ENCODE results near the gene PLEKHM1. TPM values are rescaled to one million over a fixed set of nuclear protein-coding genes. Genes with fewer than 3 reads are reported as not detected.

The PLEKHM1 gene
- total RNA-seq, 1 experiment from 2014 or later = 28.5 TPM

GRCh38 chr17:45391918-45392317, 98.6 kb downstream of the PLEKHM1 start:
- H3K27me3 ChIP-seq (ENCODE audit: control insufficient read depth, insufficient read depth, low read length) = no peaks in the 10 kb centered on the region
- no peaks in the 10 kb centered on the region for H3K9me3 ChIP-seq (ENCODE audit: control insufficient read depth, insufficient read depth, low read depth, low read length)
- intact Hi-C loops (cut with micrococcal nuclease; ENCODE audit: unreplicated experiment) (no loop called here), in situ Hi-C loops (cut with HindIII; ENCODE audit: low pct_unique_long_range_greater_than_20kb, low sequenced_read_pairs) (no loop called here)
- no peaks in the 10 kb centered on the region for H3K36me3 ChIP-seq (ENCODE audit: control insufficient read depth, insufficient read depth, low read length)
- POLR2A ChIA-PET = no interaction called here
- CTCF ChIA-PET = interaction anchor here (1.1 kb wide), 1 partner anchor 115 kb away, joined by 3 read pairs; no protein-coding TSS in a partner anchor
- no peak for TF ChIP-seq SIN3A (IDR thresholded peaks at IDR 0.05; ENCODE audit: borderline replicate concordance, insufficient read depth, low read depth, low read length)
- TF ChIP-seq POLR2AphosphoS5 (IDR thresholded peaks at IDR 0.05; ENCODE audit: low read depth, low read length) = no peak; the same call in 1 of the 2 replicates
- no peak for TF ChIP-seq REST (IDR thresholded peaks at IDR 0.05; ENCODE audit: insufficient read depth in 1 of 2, low read depth in 2 of 2, low read length in 1 of 2)
- no peak for TF ChIP-seq CTCF (IDR thresholded peaks at IDR 0.05)
- no peak for TF ChIP-seq TCF7L2 (IDR thresholded peaks at IDR 0.05; ENCODE audit: low read depth, low read length)
- DNase-seq (ENCODE audit: low read depth, low spot score) = no peak
- no TSS peak for BruUV-seq (replicated peaks)
- H3K4me3 ChIP-seq (ENCODE audit: low read depth in 2 of 2, low read length in 2 of 2) = no peak overlapping the region
- no peaks in the 10 kb centered on the region; the same call in 1 of the 2 replicates for H3K4me1 ChIP-seq (ENCODE audit: control insufficient read depth, insufficient read depth, low read length)
- no peak for ATAC-seq
- no peak overlapping the region for H3K27ac ChIP-seq (ENCODE audit: low read length)

DNA sequence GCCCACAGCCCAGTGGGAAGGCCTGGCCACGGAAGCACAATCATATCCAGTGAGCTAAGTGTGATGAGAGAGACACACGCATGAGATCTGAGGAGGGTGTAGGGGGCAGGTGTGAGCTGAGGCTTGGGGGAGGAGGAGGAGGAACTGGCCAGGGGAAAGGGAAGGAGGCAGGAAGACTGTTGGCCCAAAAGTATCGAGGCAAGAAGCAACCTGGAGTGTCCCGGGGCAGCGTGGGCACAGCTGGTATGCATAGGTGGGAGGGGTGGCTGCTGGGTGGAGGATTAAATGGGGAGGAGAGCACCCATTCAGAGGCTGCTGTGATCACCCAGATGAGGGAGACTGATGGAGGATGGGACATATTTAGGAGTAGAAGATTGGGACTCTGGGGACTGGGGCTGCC, 99.2 kb downstream of the PLEKHM1 start:
- no peak overlapping the region for H3K4me3 ChIP-seq (ENCODE audit: low read depth in 2 of 2, low read length in 2 of 2)
- ATAC-seq (no peak), DNase-seq (ENCODE audit: low read depth, low spot score) (no peak)
- no peak overlapping the region for H3K27ac ChIP-seq (ENCODE audit: low read length)
- no peaks in the 10 kb centered on the region for H3K36me3 ChIP-seq (ENCODE audit: control insufficient read depth, insufficient read depth, low read length)
- intact Hi-C loops (cut with micrococcal nuclease; ENCODE audit: unreplicated experiment) = no loop called here
- TF ChIP-seq REST (IDR thresholded peaks at IDR 0.05; ENCODE audit: insufficient read depth in 1 of 2, low read depth in 2 of 2, low read length in 1 of 2) (no peak), POLR2AphosphoS5 (IDR thresholded peaks at IDR 0.05; ENCODE audit: low read depth, low read length) (no peak), TCF7L2 (IDR thresholded peaks at IDR 0.05; ENCODE audit: low read depth, low read length) (no peak), SIN3A (IDR thresholded peaks at IDR 0.05; ENCODE audit: borderline replicate concordance, insufficient read depth, low read depth, low read length) (no peak), CTCF (IDR thresholded peaks at IDR 0.05) (no peak)
- ChIA-PET CTCF (interaction anchor here (1.1 kb wide), 1 partner anchor 114 kb away, joined by 3 read pairs; no protein-coding TSS in a partner anchor), POLR2A (no interaction called here)
- no peaks in the 10 kb centered on the region; the same call in 1 of the 2 replicates for H3K4me1 ChIP-seq (ENCODE audit: control insufficient read depth, insufficient read depth, low read length)
- no TSS peak for BruUV-seq (replicated peaks)
- H3K27me3 ChIP-seq (ENCODE audit: control insufficient read depth, insufficient read depth, low read length) = no peaks in the 10 kb centered on the region
- H3K9me3 ChIP-seq (ENCODE audit: control insufficient read depth, insufficient read depth, low read depth, low read length) = no peaks in the 10 kb centered on the region
- in situ Hi-C loops (cut with HindIII; ENCODE audit: low pct_unique_long_range_greater_than_20kb, low sequenced_read_pairs) = no loop called here

Measured in Panc1 (cell line).